PC-3 (cell line): Measurements from ENCODE around the gene XRCC6. TPM values are rescaled to one million over a fixed set of nuclear protein-coding genes. Genes with fewer than 3 reads are reported as not detected.

Experiments
- ATAC-seq: fragments of 200-7000 bp; cut with Tn5 transposase; 2 replicates; pipeline ENCODE4 v1.9.1; 2020; ENCODE audit warnings: mild to moderate bottlenecking, moderate library complexity
- BruUV-seq: library from RNA; stranded (reverse); fragments of 400-500 nt; replicated peaks from 2 replicates; lab custom pipeline; 2021; lab: Mats Ljungman, UMichigan
- CTCF ChIA-PET: fragments of 300-600 bp; sonication (Branson Sonifier 250); formaldehyde crosslinking; loops from one replicate; lab custom pipeline; 2022; ENCODE audit warnings: antibody characterized with exemption; lab: Charles Lee
- POLR2A ChIA-PET: fragments of 300-600 bp; sonication (Branson Sonifier 250); formaldehyde crosslinking; loops from one replicate; lab custom pipeline; 2022; ENCODE audit warnings: antibody characterized with exemption; ENCODE audit not compliant: unreplicated experiment; lab: Charles Lee
- DNase-seq: peaks from one replicate; pipeline ENCODE4 v3.0.0-alpha.2; 2015
- H2AFZ ChIP-seq: fragments of 300-600 bp; sonication (generic); 2 replicates; pipeline ENCODE4 v1.6.0; 2016; ENCODE audit warnings: antibody characterized with exemption, low read length
- H3F3A ChIP-seq: fragments of 300-600 bp; sonication (generic); one replicate; pipeline ENCODE4 v1.6.0; 2017; ENCODE audit warnings: antibody characterized with exemption, low read length, control low read depth, mild to moderate bottlenecking; ENCODE audit not compliant: unreplicated experiment
- H3K27ac ChIP-seq: fragments of 300-600 bp; sonication (generic); 2 replicates; pipeline ENCODE4 v1.5.1; 2016; ENCODE audit warnings: mild to moderate bottlenecking, low read length
- H3K27me3 ChIP-seq: fragments of 300-600 bp; sonication (generic); 2 replicates; pipeline ENCODE4 v1.6.1; 2016; ENCODE audit warnings: low read length, mixed read lengths
- H3K36me3 ChIP-seq: fragments of 300-600 bp; sonication (generic); 2 replicates; pipeline ENCODE4 v1.6.1; 2016; ENCODE audit warnings: low read depth, mixed run types, low read length, mixed read lengths
- H3K4me1 ChIP-seq: fragments of 300-600 bp; sonication (generic); 2 replicates; pipeline ENCODE4 v1.5.1; 2016; ENCODE audit warnings: low read length; ENCODE audit not compliant: insufficient read depth
- H3K4me2 ChIP-seq: fragments of 300-600 bp; sonication (generic); 2 replicates; pipeline ENCODE4 v1.6.0; 2016; ENCODE audit warnings: low read length
- H3K4me3 ChIP-seq: fragments of 300-600 bp; sonication (generic); 2 replicates; pipeline ENCODE4 v1.5.1; 2016; ENCODE audit warnings: mild to moderate bottlenecking, low read length, mixed read lengths
- H3K79me2 ChIP-seq: fragments of 300-600 bp; sonication (generic); 2 replicates; pipeline ENCODE4 v1.6.1; 2017; ENCODE audit warnings: low read length, mixed read lengths
- H3K9ac ChIP-seq: fragments of 300-600 bp; sonication (generic); 2 replicates; pipeline ENCODE4 v1.6.0; 2016; ENCODE audit warnings: mild to moderate bottlenecking, low read length
- H3K9me2 ChIP-seq: fragments of 300-600 bp; sonication (generic); replicated peaks from 2 replicates; pipeline ENCODE4 v1.6.1; 2016; ENCODE audit warnings: mixed run types, low read length, mixed read lengths
- H3K9me3 ChIP-seq: fragments of 300-600 bp; sonication (generic); 2 replicates; pipeline ENCODE4 v1.6.1; 2016; ENCODE audit warnings: low read length, mixed read lengths
- H4K20me1 ChIP-seq: fragments of 300-600 bp; sonication (generic); 2 replicates; pipeline ENCODE4 v1.6.1; 2016; ENCODE audit warnings: low read length, mixed read lengths
- EZH2 ChIP-seq: fragments of 300-600 bp; sonication (generic); IDR thresholded peaks from one replicate; pipeline ENCODE4 v1.6.1; 2017; ENCODE audit warnings: antibody characterized with exemption, mild to moderate bottlenecking, low read length; ENCODE audit not compliant: unreplicated experiment
- EZH2phosphoT487 ChIP-seq: fragments of 300-600 bp; sonication (generic); IDR thresholded peaks from 2 replicates; pipeline ENCODE4 v1.6.1; 2018; ENCODE audit warnings: mild to moderate bottlenecking, antibody characterized with exemption, low read length, borderline replicate concordance
- intact Hi-C: fragments of 100-400 bp; cut with micrococcal nuclease; formaldehyde crosslinking; loops from 2 replicates; pipeline ENCODE4 v1.9.0; 2023
- total RNA-seq: library from RNA; depleted of rRNA; stranded (reverse); fragments of >200 nt; gene quantifications from 2 replicates; pipeline ENCODE4 v1.2.3, GENCODE V29; 2014
- TF ChIP-seq, protein P1 (sequence below): fragments of 300-600 bp; sonication (generic); conservative IDR thresholded peaks from 2 replicates; pipeline ENCODE4 v1.5.1; 2017; ENCODE audit warnings: antibody characterized with exemption, low read depth, mild to moderate bottlenecking, low read length

The XRCC6 gene
- total RNA-seq, 1 experiment from 2014 or later: 432 TPM

- no peaks in the 10 kb centered on the region for H3K27me3 ChIP-seq
- no peak overlapping the region for H2AFZ ChIP-seq
- no peaks in the 10 kb centered on the region for H4K20me1 ChIP-seq
- H3K27ac ChIP-seq: no peak overlapping the region
- no peaks in the 10 kb centered on the region for H3K9me3 ChIP-seq
- H3K4me2 ChIP-seq: no peak overlapping the region
- no peaks in the 10 kb centered on the region for H3K9me2 ChIP-seq
- no peaks in the 10 kb centered on the region for H3K4me1 ChIP-seq
- TF ChIP-seq EZH2phosphoT487 (no peak), EZH2 (no peak)
- TF ChIP-seq, protein P1, sequence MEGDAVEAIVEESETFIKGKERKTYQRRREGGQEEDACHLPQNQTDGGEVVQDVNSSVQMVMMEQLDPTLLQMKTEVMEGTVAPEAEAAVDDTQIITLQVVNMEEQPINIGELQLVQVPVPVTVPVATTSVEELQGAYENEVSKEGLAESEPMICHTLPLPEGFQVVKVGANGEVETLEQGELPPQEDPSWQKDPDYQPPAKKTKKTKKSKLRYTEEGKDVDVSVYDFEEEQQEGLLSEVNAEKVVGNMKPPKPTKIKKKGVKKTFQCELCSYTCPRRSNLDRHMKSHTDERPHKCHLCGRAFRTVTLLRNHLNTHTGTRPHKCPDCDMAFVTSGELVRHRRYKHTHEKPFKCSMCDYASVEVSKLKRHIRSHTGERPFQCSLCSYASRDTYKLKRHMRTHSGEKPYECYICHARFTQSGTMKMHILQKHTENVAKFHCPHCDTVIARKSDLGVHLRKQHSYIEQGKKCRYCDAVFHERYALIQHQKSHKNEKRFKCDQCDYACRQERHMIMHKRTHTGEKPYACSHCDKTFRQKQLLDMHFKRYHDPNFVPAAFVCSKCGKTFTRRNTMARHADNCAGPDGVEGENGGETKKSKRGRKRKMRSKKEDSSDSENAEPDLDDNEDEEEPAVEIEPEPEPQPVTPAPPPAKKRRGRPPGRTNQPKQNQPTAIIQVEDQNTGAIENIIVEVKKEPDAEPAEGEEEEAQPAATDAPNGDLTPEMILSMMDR: no peak
- BruUV-seq: no TSS peak
- no peaks in the 10 kb centered on the region for H3F3A ChIP-seq
- ChIA-PET POLR2A (no interaction called here), CTCF (no interaction called here)
- H3K79me2 ChIP-seq: no peaks in the 10 kb centered on the region
- H3K4me3 ChIP-seq: no peak overlapping the region
- no peak for ATAC-seq
- H3K36me3 ChIP-seq: peaks cover 44% of the 10 kb centered on the region
- no peak overlapping the region for H3K9ac ChIP-seq
- intact Hi-C loops: no loop called here
- DNase-seq: no peak
These were observed 38.8 kb downstream of the XRCC6 start for GRCh38 chr22:41659941-41660340.

DNA sequence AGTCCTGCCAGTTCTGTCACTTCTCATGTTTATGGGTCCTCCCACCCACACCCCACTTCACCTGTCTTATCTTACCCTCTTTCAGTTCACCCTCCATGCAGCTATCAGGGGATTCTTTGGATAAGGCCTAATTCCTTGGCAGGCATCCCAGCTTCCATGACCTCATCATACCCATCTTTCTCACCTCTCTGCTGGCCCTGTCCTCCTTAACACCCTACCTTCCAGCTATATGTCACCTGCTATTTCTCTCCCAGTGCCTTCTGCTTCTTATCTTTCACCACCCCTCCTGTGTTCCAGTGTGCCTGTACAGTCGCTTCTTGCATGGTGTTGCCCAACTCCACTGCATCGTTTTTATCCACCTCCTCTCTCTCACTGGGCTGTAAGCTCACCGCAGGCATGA, 39.3 kb downstream of the XRCC6 start:
- DNase-seq (no peak), ATAC-seq (no peak)
- H3K36me3 ChIP-seq: peaks cover 44% of the 10 kb centered on the region; the same call in 1 of the 2 replicates
- no peak overlapping the region for H2AFZ ChIP-seq
- intact Hi-C loops: no loop called here
- no peak for TF ChIP-seq EZH2phosphoT487
- TF ChIP-seq, protein P1: no peak
- no peaks in the 10 kb centered on the region for H3K9me2 ChIP-seq
- no TSS peak for BruUV-seq
- H3K27ac ChIP-seq: no peak overlapping the region
- CTCF ChIA-PET: no interaction called here
- no peak overlapping the region for H3K4me2 ChIP-seq
- no peak overlapping the region for H3K4me3 ChIP-seq
- H3K9ac ChIP-seq: no peak overlapping the region
- no peaks in the 10 kb centered on the region for H3K4me1 ChIP-seq
- H3F3A ChIP-seq: no peaks in the 10 kb centered on the region
- no peaks in the 10 kb centered on the region for H3K79me2 ChIP-seq
- no peaks in the 10 kb centered on the region for H4K20me1 ChIP-seq
- no peaks in the 10 kb centered on the region for H3K27me3 ChIP-seq
- H3K9me3 ChIP-seq: no peaks in the 10 kb centered on the region
- POLR2A ChIA-PET: no interaction called here

- TF ChIP-seq, protein P1: no peak
- TF ChIP-seq EZH2 (no peak), EZH2phosphoT487 (no peak)
- Histone ChIP-seq H3K4me3 (no peak overlapping the region), H3K4me2 (no peak overlapping the region), H3K9me3 (no peaks in the 10 kb centered on the region), H2AFZ (no peak overlapping the region), H3K36me3 (peaks cover 44% of the 10 kb centered on the region; the same call in 1 of the 2 replicates), H3K4me1 (no peaks in the 10 kb centered on the region), H3K79me2 (no peaks in the 10 kb centered on the region), H3K27ac (no peak overlapping the region), H4K20me1 (no peaks in the 10 kb centered on the region), H3K27me3 (no peaks in the 10 kb centered on the region), H3F3A (no peaks in the 10 kb centered on the region), H3K9ac (no peak overlapping the region), H3K9me2 (no peaks in the 10 kb centered on the region)
- CTCF ChIA-PET: no interaction called here
- intact Hi-C loops: no loop called here
- DNase-seq (no peak), ATAC-seq (no peak)
- POLR2A ChIA-PET: interaction anchor here (0.7 kb wide), 1 partner anchor 88 kb away, joined by 4 read pairs; no protein-coding TSS in a partner anchor
- no TSS peak for BruUV-seq
These were observed 40.0 kb downstream of the XRCC6 start for GRCh38 chr22:41661088-41661487.
